BLaER1 treated with 17β-estradiol and CSF1 and Interleukin-3, amounts not matched to agents 10 nM and 100 nM (cell line): ENCODE results near the gene LRP6.
A peak's percentile ranks its signal among the peaks of the same experiment; 100 is the strongest.
"Not testable (repeated sequence)": the region's sequence is repeated elsewhere in the genome, so short reads cannot be mapped to it uniquely, and the experiment has no call there.

Experiments used
- H3K27ac ChIP-seq, 11 experiments: shearing (Covaris generic); formaldehyde crosslinking; 2 replicates each; pipeline ENCODE4 v1.8.1; 2022
- H3K27me3 ChIP-seq, 11 experiments: shearing (Covaris generic); formaldehyde crosslinking; 2 replicates each; pipeline ENCODE4 v1.8.1; 2022
- H3K36me3 ChIP-seq, 11 experiments: shearing (Covaris generic); formaldehyde crosslinking; 2 replicates each; pipeline ENCODE4 v1.8.1; 2022
- H3K4me1 ChIP-seq, 10 experiments: shearing (Covaris generic); formaldehyde crosslinking; 2 replicates each; pipeline ENCODE4 v1.8.1; 2022
- H3K4me2 ChIP-seq, 11 experiments: shearing (Covaris generic); formaldehyde crosslinking; 2 replicates each; pipeline ENCODE4 v1.8.1; 2022
- H3K4me3 ChIP-seq, 10 experiments: shearing (Covaris generic); formaldehyde crosslinking; 2 replicates each; pipeline ENCODE4 v1.8.1; 2022
- H3K9ac ChIP-seq, 11 experiments: shearing (Covaris generic); formaldehyde crosslinking; 2 replicates each; pipeline ENCODE4 v1.8.1; 2022
- H3K9me3 ChIP-seq, 11 experiments: shearing (Covaris generic); formaldehyde crosslinking; replicated peaks in 1 of 11; 2 replicates each; pipeline ENCODE4 v1.8.1; 2022
- H4K20me1 ChIP-seq, 11 experiments: shearing (Covaris generic); formaldehyde crosslinking; 2 replicates each; pipeline ENCODE4 v1.8.1; 2022
- Cebpa-rat ChIP-seq, 11 experiments: shearing (Covaris generic); IDR thresholded peaks; 2 replicates each; pipeline ENCODE4 v1.8.1; 2022

The LRP6 gene

GRCh38 chr12:12147111-12147510 is 119.7 kb downstream of the LRP6 start:
- TF ChIP-seq Cebpa-rat (IDR thresholded peaks at IDR 0.05): no peak
- peaks cover 52 to 88% (median 70%) of the 10 kb centered on the region in 11 experiments for H3K36me3 ChIP-seq
- H3K27me3 ChIP-seq: no peaks in the 10 kb centered on the region
- H4K20me1 ChIP-seq: no peaks in the 10 kb centered on the region
- H3K4me1 ChIP-seq: no peaks in the 10 kb centered on the region
- no peak overlapping the region for H3K4me2 ChIP-seq
- H3K9me3 ChIP-seq: peaks cover 0 to 3% (median 0%) of the 10 kb centered on the region in 11 experiments; a peak in 3 of 22 replicates
- H3K9ac ChIP-seq: no peak overlapping the region
- H3K4me3 ChIP-seq: no peak overlapping the region
- no peak overlapping the region for H3K27ac ChIP-seq

- not testable (repeated sequence) for H3K4me2 ChIP-seq, H3K9me3 ChIP-seq, H3K27me3 ChIP-seq, H4K20me1 ChIP-seq, H3K27ac ChIP-seq, H3K4me1 ChIP-seq, H3K9ac ChIP-seq, H3K4me3 ChIP-seq
- peaks cover 37 to 84% (median 57%) of the 10 kb centered on the region in 11 experiments for H3K36me3 ChIP-seq
These were observed 122.3 kb downstream of the LRP6 start for GRCh38 chr12:12144531-12144930.

GRCh38 chr12:12141000-12141399 is 125.8 kb downstream of the LRP6 start:
- no peaks in the 10 kb centered on the region for H3K27me3 ChIP-seq
- no peak overlapping the region for H3K9ac ChIP-seq
- H3K9me3 ChIP-seq: no peaks in the 10 kb centered on the region
- H4K20me1 ChIP-seq: no peaks in the 10 kb centered on the region
- no peaks in the 10 kb centered on the region for H3K4me1 ChIP-seq
- H3K27ac ChIP-seq: no peak overlapping the region
- TF ChIP-seq Cebpa-rat (IDR thresholded peaks at IDR 0.05): no peak
- no peak overlapping the region for H3K4me3 ChIP-seq
- H3K4me2 ChIP-seq: no peak overlapping the region
- H3K36me3 ChIP-seq: peaks cover 19 to 84% (median 51%) of the 10 kb centered on the region in 11 experiments

- H3K36me3 ChIP-seq: peaks cover 23 to 86% (median 58%) of the 10 kb centered on the region in 11 experiments; a peak in 21 of 22 replicates
- TF ChIP-seq Cebpa-rat (IDR thresholded peaks at IDR 0.05): no peak
These were observed 128.4 kb downstream of the LRP6 start for GRCh38 chr12:12138203-12139154.

DNA sequence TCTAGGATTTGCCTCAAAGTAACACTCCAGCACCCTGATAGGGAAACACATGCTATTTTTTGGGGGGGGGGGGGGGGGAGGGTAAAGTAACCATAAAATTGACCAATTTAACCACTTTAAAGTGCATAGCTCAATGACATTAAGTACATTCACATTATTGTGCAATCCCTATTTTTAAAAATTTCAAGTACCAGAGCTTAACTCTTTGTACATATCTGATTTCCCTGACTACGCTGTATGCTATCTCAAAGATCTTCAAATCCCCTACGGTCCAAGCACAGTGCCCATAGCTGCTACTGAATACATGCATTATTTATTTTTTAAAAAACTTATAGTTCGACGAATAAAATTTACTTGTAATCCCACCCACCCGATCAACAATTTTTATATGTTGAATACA is 133.1 kb downstream of the LRP6 start:
- no peak overlapping the region for H3K4me3 ChIP-seq
- H3K36me3 ChIP-seq: peaks cover 43 to 90% (median 71%) of the 10 kb centered on the region in 11 experiments; a peak in 21 of 22 replicates
- no peaks in the 10 kb centered on the region for H3K4me1 ChIP-seq
- H3K9ac ChIP-seq: no peak overlapping the region
- no peaks in the 10 kb centered on the region for H3K9me3 ChIP-seq
- no peaks in the 10 kb centered on the region for H4K20me1 ChIP-seq
- 0 out of 22 replicates have a peak, but pooled peaks of 1 of the 11 experiments have one; percentile 10 for TF ChIP-seq Cebpa-rat (IDR thresholded peaks at IDR 0.05)
- no peak overlapping the region for H3K27ac ChIP-seq
- no peak overlapping the region for H3K4me2 ChIP-seq
- H3K27me3 ChIP-seq: no peaks in the 10 kb centered on the region

More at GRCh38 chr12:12138203-12139154, 128.4 kb downstream of the LRP6 start:
- H4K20me1 ChIP-seq: no peaks in the 10 kb centered on the region
- H3K4me1 ChIP-seq: no peaks in the 10 kb centered on the region
- H3K9me3 ChIP-seq: no peaks in the 10 kb centered on the region
- no peak overlapping the region for H3K27ac ChIP-seq
- no peak overlapping the region for H3K4me2 ChIP-seq
- H3K4me3 ChIP-seq: no peak overlapping the region
- H3K27me3 ChIP-seq: no peaks in the 10 kb centered on the region
- no peak overlapping the region for H3K9ac ChIP-seq

DNA sequence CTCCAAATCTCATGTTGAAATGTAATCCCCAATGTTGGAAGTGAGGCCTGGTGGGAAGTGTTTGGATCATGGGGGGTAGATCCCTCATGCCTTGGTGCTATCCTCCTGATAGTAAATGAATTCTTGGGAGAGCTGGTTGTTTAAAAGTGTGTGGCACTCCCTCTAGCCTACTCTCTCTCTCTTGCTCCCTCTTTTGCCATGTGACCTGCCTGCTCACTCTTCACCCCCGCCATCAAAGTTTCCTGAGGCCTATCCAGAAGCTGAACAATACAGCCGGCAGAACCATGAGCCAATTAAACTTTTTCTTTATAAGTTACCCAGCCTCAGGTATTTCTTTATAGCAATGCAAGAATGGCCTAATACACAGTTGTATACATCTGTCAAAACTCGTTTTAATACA is 133.6 kb downstream of the LRP6 start:
- no peak overlapping the region for H3K4me2 ChIP-seq
- no peak for TF ChIP-seq Cebpa-rat (IDR thresholded peaks at IDR 0.05)

GRCh38 chr12:12128670-12129069 is 138.2 kb downstream of the LRP6 start:
- Histone ChIP-seq H3K27ac (no peak overlapping the region), H3K9me3 (no peaks in the 10 kb centered on the region), H3K27me3 (no peaks in the 10 kb centered on the region), H3K4me1 (no peaks in the 10 kb centered on the region), H3K9ac (no peak overlapping the region), H3K36me3 (peaks cover 50 to 98% (median 89%) of the 10 kb centered on the region in 11 experiments), H3K4me2 (no peak overlapping the region), H4K20me1 (no peaks in the 10 kb centered on the region), H3K4me3 (no peak overlapping the region)
- no peak for TF ChIP-seq Cebpa-rat (IDR thresholded peaks at IDR 0.05)

More for the DNA sequence above, 133.6 kb downstream of the LRP6 start:
- no peaks in the 10 kb centered on the region for H3K27me3 ChIP-seq
- no peaks in the 10 kb centered on the region for H3K4me1 ChIP-seq
- H3K27ac ChIP-seq: no peak overlapping the region
- no peaks in the 10 kb centered on the region for H4K20me1 ChIP-seq
- no peak overlapping the region for H3K4me3 ChIP-seq
- peaks cover 41 to 90% (median 72%) of the 10 kb centered on the region in 11 experiments; a peak in 21 of 22 replicates for H3K36me3 ChIP-seq
- H3K9me3 ChIP-seq: no peaks in the 10 kb centered on the region
- H3K9ac ChIP-seq: no peak overlapping the region

DNA sequence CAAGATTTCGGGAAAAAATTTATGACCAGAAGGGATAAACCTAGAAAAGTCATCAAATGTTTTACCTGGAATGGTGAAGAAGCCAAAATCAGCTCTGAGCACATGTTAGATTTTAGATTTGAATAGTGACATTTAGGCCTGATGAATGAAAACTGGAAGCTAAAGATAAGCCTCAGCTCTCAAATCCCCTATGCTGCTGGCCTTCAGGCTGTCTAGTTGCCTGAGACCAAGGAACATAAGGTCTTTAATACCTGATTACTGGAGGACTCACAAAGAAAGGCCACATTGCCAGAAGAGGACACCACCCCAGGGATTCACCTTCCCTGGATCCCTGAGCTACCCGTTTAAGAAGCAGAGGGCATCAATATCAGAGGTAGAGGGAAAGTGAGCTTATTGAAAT is 139.5 kb downstream of the LRP6 start:
- TF ChIP-seq Cebpa-rat (IDR thresholded peaks at IDR 0.05): no peak
- peaks cover 54 to 100% (median 92%) of the 10 kb centered on the region in 11 experiments for H3K36me3 ChIP-seq

GRCh38 chr12:12126551-12126950 is 140.3 kb downstream of the LRP6 start:
- Histone ChIP-seq H3K27ac (no peak overlapping the region), H3K4me1 (no peaks in the 10 kb centered on the region), H3K27me3 (no peaks in the 10 kb centered on the region), H3K9me3 (no peaks in the 10 kb centered on the region), H3K4me2 (no peak overlapping the region), H3K4me3 (no peak overlapping the region), H4K20me1 (no peaks in the 10 kb centered on the region), H3K9ac (no peak overlapping the region), H3K36me3 (peaks cover 49 to 100% (median 94%) of the 10 kb centered on the region in 11 experiments)
- no peak for TF ChIP-seq Cebpa-rat (IDR thresholded peaks at IDR 0.05)

More for the DNA sequence above, 139.5 kb downstream of the LRP6 start:
- Histone ChIP-seq H3K27ac (no peak overlapping the region), H4K20me1 (no peaks in the 10 kb centered on the region), H3K4me1 (no peaks in the 10 kb centered on the region), H3K9me3 (no peaks in the 10 kb centered on the region), H3K27me3 (no peaks in the 10 kb centered on the region), H3K4me2 (no peak overlapping the region), H3K9ac (no peak overlapping the region), H3K4me3 (no peak overlapping the region)
